IMR-90 (cell line): ENCODE data around the gene MMRN2. TPM values are rescaled to one million over a fixed set of nuclear protein-coding genes. Genes with fewer than 3 reads are reported as not detected.
A peak's percentile ranks its signal among the peaks of the same experiment; 100 is the strongest.

Experiments
- ATAC-seq: fragments of 200-7000 bp; cut with Tn5 transposase; 2 replicates; pipeline ENCODE4 v1.9.1; 2020; ENCODE audit warnings: low read depth, mild to moderate bottlenecking, moderate library complexity
- BruUV-seq: library from RNA; stranded (reverse); fragments of 400-500 nt; replicated peaks from 2 replicates; lab custom pipeline; 2021; lab: Mats Ljungman, UMichigan
- CTCF ChIA-PET: fragments of 300-600 bp; formaldehyde crosslinking; extraction: SDS; loops from one replicate; lab custom pipeline; 2021; ENCODE audit warnings: antibody characterized with exemption; lab: Yijun Ruan, JAX
- POLR2A ChIA-PET: fragments of 300-600 bp; sonication (Branson Sonifier 250); formaldehyde crosslinking; loops from one replicate; lab custom pipeline; 2022; ENCODE audit warnings: antibody characterized with exemption; ENCODE audit not compliant: unreplicated experiment; lab: Charles Lee
- DNase-seq: peaks from one replicate; pipeline ENCODE4 v3.0.0; 2013
- H2AFZ ChIP-seq: replicated peaks from 2 replicates; pipeline ENCODE3; 2013; ENCODE audit warnings: low read length, mild to moderate bottlenecking; ENCODE audit not compliant: poor library complexity
- H2AK5ac ChIP-seq: 2 replicates; pipeline ENCODE4 v1.6.1; 2013; ENCODE audit warnings: low read depth, low read length, inconsistent platforms
- H2AK9ac ChIP-seq: replicated peaks from 2 replicates; pipeline ENCODE3; 2013; ENCODE audit warnings: mild to moderate bottlenecking, low read depth, low read length, moderate library complexity; ENCODE audit not compliant: poor library complexity
- H2BK120ac ChIP-seq: 2 replicates; pipeline ENCODE4 v1.6.1; 2013; ENCODE audit warnings: low read depth, low read length, inconsistent platforms
- H2BK15ac ChIP-seq: 3 replicates; pipeline ENCODE4 v1.6.1; 2013; ENCODE audit warnings: low read depth, low read length, inconsistent platforms
- H2BK20ac ChIP-seq: 2 replicates; pipeline ENCODE4 v1.6.1; 2013; ENCODE audit warnings: low read depth, mild to moderate bottlenecking, inconsistent platforms, low read length, moderate library complexity
- H2BK5ac ChIP-seq: 2 replicates; pipeline ENCODE4 v1.6.1; 2013; ENCODE audit warnings: mild to moderate bottlenecking, low read depth, low read length, inconsistent platforms; ENCODE audit not compliant: poor library complexity, severe bottlenecking
- H3K14ac ChIP-seq: replicated peaks from 2 replicates; pipeline ENCODE4 v1.6.1; 2013; ENCODE audit warnings: low read depth, low read length, inconsistent platforms
- H3K18ac ChIP-seq: 2 replicates; pipeline ENCODE4 v1.6.1; 2013; ENCODE audit warnings: low read depth, low read length, control low read depth
- H3K23ac ChIP-seq: 2 replicates; pipeline ENCODE4 v1.6.1; 2013; ENCODE audit warnings: low read depth, low read length, inconsistent platforms
- H3K27ac ChIP-seq: 2 replicates; pipeline ENCODE4 v1.5.1; 2013; ENCODE audit warnings: mild to moderate bottlenecking, control low read depth, low read length; ENCODE audit not compliant: insufficient read depth
- H3K27me3 ChIP-seq: 2 replicates; pipeline ENCODE4 v1.6.1; 2013; ENCODE audit warnings: low read length; ENCODE audit not compliant: control insufficient read depth, insufficient read depth
- H3K36me3 ChIP-seq: 2 replicates; pipeline ENCODE4 v1.6.1; 2013; ENCODE audit warnings: low read length, mixed read lengths; ENCODE audit not compliant: control insufficient read depth, insufficient read depth
- H3K4ac ChIP-seq: 2 replicates; pipeline ENCODE4 v1.6.1; 2013; ENCODE audit warnings: low read depth, low read length, inconsistent platforms
- H3K4me1 ChIP-seq: 2 replicates; pipeline ENCODE4 v1.6.1; 2013; ENCODE audit warnings: low read length, mixed read lengths; ENCODE audit not compliant: control insufficient read depth, insufficient read depth
- H3K4me2 ChIP-seq: 2 replicates; pipeline ENCODE4 v1.6.1; 2013; ENCODE audit warnings: low read depth, mild to moderate bottlenecking, control low read depth, low read length, moderate library complexity
- H3K4me3 ChIP-seq: 2 replicates; pipeline ENCODE4 v1.5.1; 2013; ENCODE audit warnings: low read depth, mild to moderate bottlenecking, control low read depth, low read length, moderate library complexity; ENCODE audit not compliant: insufficient read depth
- H3K56ac ChIP-seq: 2 replicates; pipeline ENCODE4 v1.6.1; 2013; ENCODE audit warnings: low read length, inconsistent platforms; ENCODE audit not compliant: insufficient read depth; ENCODE audit errors: extremely low read depth
- H3K79me1 ChIP-seq, 2 experiments: 2 replicates each; pipeline ENCODE4 v1.6.1; 2013; ENCODE audit warnings: low read length in 2 of 2, inconsistent platforms in 1 of 2, low read depth in 1 of 2
- H3K9ac ChIP-seq: 2 replicates; pipeline ENCODE4 v1.6.1; 2013; ENCODE audit warnings: low read depth, low read length, control low read depth
- H3K9me1 ChIP-seq: 2 replicates; pipeline ENCODE4 v1.6.1; 2013; ENCODE audit warnings: low read length, inconsistent platforms; ENCODE audit not compliant: insufficient read depth
- H3K9me3 ChIP-seq: 2 replicates; pipeline ENCODE4 v1.6.1; 2013; ENCODE audit warnings: low read length; ENCODE audit not compliant: control insufficient read depth, insufficient read depth
- H4K20me1 ChIP-seq: 2 replicates; pipeline ENCODE4 v1.6.1; 2013; ENCODE audit warnings: low read length, inconsistent platforms; ENCODE audit not compliant: insufficient read depth
- H4K5ac ChIP-seq: 2 replicates; pipeline ENCODE4 v1.6.1; 2013; ENCODE audit warnings: mild to moderate bottlenecking, low read depth, low read length, control low read depth
- H4K8ac ChIP-seq, 2 experiments: 2 replicates each; pipeline ENCODE4 v1.6.1; 2013; ENCODE audit warnings: low read depth in 2 of 2, low read length in 2 of 2, control low read depth in 1 of 2, inconsistent platforms in 1 of 2
- H4K91ac ChIP-seq: 2 replicates; pipeline ENCODE4 v1.6.1; 2013; ENCODE audit warnings: low read depth, low read length, inconsistent platforms; ENCODE audit not compliant: insufficient read depth
- BHLHE40 ChIP-seq: fragments of 150-350 bp; IDR thresholded peaks from 2 replicates; pipeline ENCODE4 v1.6.1; 2016; ENCODE audit warnings: mild to moderate bottlenecking, low read depth, low read length
- CHD1 ChIP-seq: IDR thresholded peaks from 2 replicates; pipeline ENCODE4 v1.6.1; 2012; ENCODE audit warnings: low read depth, low read length, improper control_type of control experiment
- MAFK ChIP-seq: IDR thresholded peaks from 2 replicates; pipeline ENCODE4 v1.6.1; 2012; ENCODE audit warnings: low read depth, low read length, improper control_type of control experiment
- MAZ ChIP-seq: IDR thresholded peaks from 2 replicates; pipeline ENCODE4 v1.6.1; 2012; ENCODE audit warnings: low read depth, mild to moderate bottlenecking, low read length, improper control_type of control experiment, moderate library complexity, borderline replicate concordance
- MXI1 ChIP-seq: IDR thresholded peaks from 2 replicates; pipeline ENCODE4 v1.6.1; 2012; ENCODE audit warnings: low read depth, mild to moderate bottlenecking, low read length, moderate library complexity, borderline replicate concordance
- POLR2A ChIP-seq: IDR thresholded peaks from 2 replicates; pipeline ENCODE4 v1.6.1; 2012; ENCODE audit warnings: mild to moderate bottlenecking, low read depth, low read length
- RCOR1 ChIP-seq: IDR thresholded peaks from 2 replicates; pipeline ENCODE4 v1.6.1; 2012; ENCODE audit warnings: mild to moderate bottlenecking, low read length, improper control_type of control experiment; ENCODE audit not compliant: insufficient replicate concordance
- WGBS, 2 experiments: methylation state at CpG; one replicate each; pipeline versions ENCODE4 v1.1.5 to v1.1.7; 2013; ENCODE audit warnings: missing lambda C conversion rate in 2 of 2; ENCODE audit not compliant: insufficient read length in 1 of 2; ENCODE audit errors: extremely low coverage in 2 of 2; 5-methylcytosine and 5-hydroxymethylcytosine counted together
- dilution Hi-C: fragments of 300-500 bp; cut with HindIII; formaldehyde crosslinking; loops from one replicate; pipeline ENCODE4 v1.14.3; 2018; ENCODE audit warnings: low sequenced_read_pairs; ENCODE audit not compliant: unreplicated experiment
- in situ Hi-C: fragments of 300-500 bp; cut with MboI; formaldehyde crosslinking; loops from 3 replicates; pipeline ENCODE4 v1.14.3; 2019; ENCODE audit warnings: low sequenced_read_pairs, inconsistent platforms, mixed read lengths
- intact Hi-C: fragments of 100-400 bp; cut with micrococcal nuclease; formaldehyde crosslinking; loops from 2 replicates; pipeline ENCODE4 v1.10.0; 2022
- polyA plus RNA-seq, 3 experiments: library from polyadenylated mRNA; depleted of rRNA; stranded (reverse); fragments of >200 nt; gene quantifications; 2 replicates each; pipeline ENCODE4 v1.2.3, GENCODE V29; 2012; ENCODE audit warnings: low replicate concordance in 1 of 3
- total RNA-seq: library from RNA; depleted of rRNA; stranded (reverse); fragments of >200 nt; gene quantifications from 2 replicates; pipeline ENCODE4 v1.2.3, GENCODE V29; 2012
- TF ChIP-seq, protein P1 (sequence below): fragments of 150-350 bp; IDR thresholded peaks from 2 replicates; pipeline ENCODE4 v1.6.1; 2016; ENCODE audit warnings: low read depth, mild to moderate bottlenecking, low read length, moderate library complexity, borderline replicate concordance
- TF ChIP-seq, protein P2 (sequence below): conservative IDR thresholded peaks from 2 replicates; pipeline ENCODE4 v1.5.1; 2012; ENCODE audit warnings: mild to moderate bottlenecking, low read depth, low read length, improper control_type of control experiment
- TF ChIP-seq, protein P3 (sequence below): fragments of 150-350 bp; IDR thresholded peaks from 2 replicates; pipeline ENCODE4 v1.6.1; 2017; ENCODE audit warnings: mild to moderate bottlenecking, antibody characterized with exemption, low read length, low read depth

Gene MMRN2
- total and polyA plus RNA-seq, 2 of the 4 experiments (the other 2 are of a cell fraction): 1.6 to 1.8 TPM

DNA sequence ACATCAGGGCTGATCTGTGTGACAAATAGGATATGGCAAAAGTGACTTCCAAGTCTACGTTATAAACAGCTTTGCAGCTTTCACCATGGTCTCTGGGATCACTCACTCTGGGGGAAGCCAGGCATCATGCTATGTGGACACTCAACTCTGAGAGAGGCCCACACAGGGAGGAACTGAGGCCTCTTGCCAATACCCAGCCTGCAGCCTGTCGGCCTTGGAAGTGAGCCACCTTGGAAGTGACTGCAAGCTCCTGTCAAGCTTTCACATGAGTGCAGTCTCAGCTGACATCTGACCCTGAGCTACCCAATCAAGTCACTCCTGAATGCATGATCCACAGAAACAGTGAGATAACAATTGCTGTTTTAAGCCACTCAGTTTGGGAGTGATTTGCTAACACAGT lies 56.5 kb downstream of the MMRN2 start:
- no TSS peak for BruUV-seq
- no peaks in the 10 kb centered on the region; the same call in 1 of the 2 replicates for H3K9me1 ChIP-seq
- no peak overlapping the region for H3K56ac ChIP-seq
- H2BK120ac ChIP-seq: no peak overlapping the region
- H3K4me2 ChIP-seq: no peak overlapping the region
- DNase-seq (peak; percentile 83), ATAC-seq (peak; percentile 83)
- no peak overlapping the region for H4K91ac ChIP-seq
- no peak overlapping the region for H2BK20ac ChIP-seq
- no peak overlapping the region for H4K5ac ChIP-seq
- dilution Hi-C loops: no loop called here
- no peak overlapping the region for H2BK15ac ChIP-seq
- ChIA-PET POLR2A (interaction anchor here (0.6 to 0.9 kb wide), 2 partner anchors 143 to 145 kb away, joined by 3 to 6 read pairs; no protein-coding TSS in a partner anchor), CTCF (interaction anchor here (0.6 to 3.2 kb wide), 5 partner anchors 24 to 213 kb away, joined by 3 to 12 read pairs (median 3); no protein-coding TSS in a partner anchor)
- no peak overlapping the region for H3K23ac ChIP-seq
- H2AK9ac ChIP-seq: no peak overlapping the region
- no peak overlapping the region for H4K8ac ChIP-seq
- peaks cover 13% of the 10 kb centered on the region for H3K36me3 ChIP-seq
- peak; percentile 52; the same call in 1 of the 2 replicates for TF ChIP-seq MAZ
- TF ChIP-seq BHLHE40: no peak
- TF ChIP-seq, protein P1, sequence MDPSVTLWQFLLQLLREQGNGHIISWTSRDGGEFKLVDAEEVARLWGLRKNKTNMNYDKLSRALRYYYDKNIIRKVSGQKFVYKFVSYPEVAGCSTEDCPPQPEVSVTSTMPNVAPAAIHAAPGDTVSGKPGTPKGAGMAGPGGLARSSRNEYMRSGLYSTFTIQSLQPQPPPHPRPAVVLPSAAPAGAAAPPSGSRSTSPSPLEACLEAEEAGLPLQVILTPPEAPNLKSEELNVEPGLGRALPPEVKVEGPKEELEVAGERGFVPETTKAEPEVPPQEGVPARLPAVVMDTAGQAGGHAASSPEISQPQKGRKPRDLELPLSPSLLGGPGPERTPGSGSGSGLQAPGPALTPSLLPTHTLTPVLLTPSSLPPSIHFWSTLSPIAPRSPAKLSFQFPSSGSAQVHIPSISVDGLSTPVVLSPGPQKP: no peak
- TF ChIP-seq MAFK: no peak
- no peak for TF ChIP-seq POLR2A
- TF ChIP-seq, protein P2, sequence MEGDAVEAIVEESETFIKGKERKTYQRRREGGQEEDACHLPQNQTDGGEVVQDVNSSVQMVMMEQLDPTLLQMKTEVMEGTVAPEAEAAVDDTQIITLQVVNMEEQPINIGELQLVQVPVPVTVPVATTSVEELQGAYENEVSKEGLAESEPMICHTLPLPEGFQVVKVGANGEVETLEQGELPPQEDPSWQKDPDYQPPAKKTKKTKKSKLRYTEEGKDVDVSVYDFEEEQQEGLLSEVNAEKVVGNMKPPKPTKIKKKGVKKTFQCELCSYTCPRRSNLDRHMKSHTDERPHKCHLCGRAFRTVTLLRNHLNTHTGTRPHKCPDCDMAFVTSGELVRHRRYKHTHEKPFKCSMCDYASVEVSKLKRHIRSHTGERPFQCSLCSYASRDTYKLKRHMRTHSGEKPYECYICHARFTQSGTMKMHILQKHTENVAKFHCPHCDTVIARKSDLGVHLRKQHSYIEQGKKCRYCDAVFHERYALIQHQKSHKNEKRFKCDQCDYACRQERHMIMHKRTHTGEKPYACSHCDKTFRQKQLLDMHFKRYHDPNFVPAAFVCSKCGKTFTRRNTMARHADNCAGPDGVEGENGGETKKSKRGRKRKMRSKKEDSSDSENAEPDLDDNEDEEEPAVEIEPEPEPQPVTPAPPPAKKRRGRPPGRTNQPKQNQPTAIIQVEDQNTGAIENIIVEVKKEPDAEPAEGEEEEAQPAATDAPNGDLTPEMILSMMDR: no peak
- peak; percentile 56; the same call in 1 of the 2 replicates for TF ChIP-seq MXI1
- no peak for TF ChIP-seq CHD1
- no peak for TF ChIP-seq RCOR1
- TF ChIP-seq, protein P3, sequence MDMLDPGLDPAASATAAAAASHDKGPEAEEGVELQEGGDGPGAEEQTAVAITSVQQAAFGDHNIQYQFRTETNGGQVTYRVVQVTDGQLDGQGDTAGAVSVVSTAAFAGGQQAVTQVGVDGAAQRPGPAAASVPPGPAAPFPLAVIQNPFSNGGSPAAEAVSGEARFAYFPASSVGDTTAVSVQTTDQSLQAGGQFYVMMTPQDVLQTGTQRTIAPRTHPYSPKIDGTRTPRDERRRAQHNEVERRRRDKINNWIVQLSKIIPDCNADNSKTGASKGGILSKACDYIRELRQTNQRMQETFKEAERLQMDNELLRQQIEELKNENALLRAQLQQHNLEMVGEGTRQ: 0 out of 2 replicates have a peak, but pooled peaks have one; percentile 35
- no peak overlapping the region for H3K4ac ChIP-seq
- peaks cover 2% of the 10 kb centered on the region for H3K4me1 ChIP-seq
- H3K4me3 ChIP-seq: no peak overlapping the region
- H3K9ac ChIP-seq: no peak overlapping the region
- peak overlapping the region; percentile 19; the same call in 1 of the 2 replicates for H3K27ac ChIP-seq
- intact Hi-C loops: no loop called here
- no CpG with 5 or more reads among the region's 2 CpGs for WGBS, 2 experiments
- H4K20me1 ChIP-seq: 0 out of 2 replicates have a peak, but pooled peaks cover 4% of the 10 kb centered on the region
- no peak overlapping the region for H3K14ac ChIP-seq
- in situ Hi-C loops: loop anchor here (10.0 kb wide), 1 partner anchor 496 kb away; no protein-coding TSS in a partner anchor
- no peaks in the 10 kb centered on the region for H3K27me3 ChIP-seq
- H3K18ac ChIP-seq: no peak overlapping the region
- H3K79me1 ChIP-seq: peaks cover 10 to 16% of the 10 kb centered on the region in 2 experiments; a peak in 3 of 4 replicates
- H3K9me3 ChIP-seq: no peaks in the 10 kb centered on the region
- no peak overlapping the region for H2BK5ac ChIP-seq
- no peak overlapping the region for H2AFZ ChIP-seq
- no peak overlapping the region for H2AK5ac ChIP-seq
